HepG2 (cell line): ENCODE results near the gene HYCC1. TPM values are rescaled to one million over a fixed set of nuclear protein-coding genes. Genes with fewer than 3 reads are reported as not detected.

Experiments
- ATAC-seq: fragments of 200-7000 bp; cut with Tn5 transposase; 3 replicates; pipeline ENCODE4 v1.9.1; 2020; ENCODE audit warnings: mild to moderate bottlenecking, moderate library complexity
- BruUV-seq: library from RNA; stranded (reverse); fragments of 400-500 nt; replicated peaks from 2 replicates; lab custom pipeline; 2021; lab: Mats Ljungman, UMichigan
- CTCF ChIA-PET: fragments of 300-600 bp; formaldehyde crosslinking; extraction: SDS; loops from one replicate; lab custom pipeline; 2021; ENCODE audit warnings: low total read pairs, inconsistent platforms, low intra/inter-chr PET ratio; lab: Yijun Ruan, JAX
- POLR2A ChIA-PET: fragments of 350-600 bp; sonication (Branson Sonifier 250); formaldehyde crosslinking; loops from one replicate; lab custom pipeline; 2020; ENCODE audit warnings: antibody characterized with exemption, inconsistent platforms; lab: Yijun Ruan, JAX
- DNase-seq: peaks from one replicate; pipeline ENCODE4 v3.0.0-alpha.2; 2015; ENCODE audit warnings: low spot score
- FAIRE-seq: peaks from 3 replicates; lab custom pipeline; 2011; peaks lifted over from hg19 to GRCh38; lab: Jason Lieb, UNC
- H2AFZ ChIP-seq: one replicate; pipeline ENCODE4 v1.6.1; 2011; ENCODE audit warnings: low read length, inconsistent platforms
- H3K27ac ChIP-seq: fragments of 300-600 bp; 3 replicates; pipeline ENCODE4 v1.8.0; 2011; ENCODE audit warnings: mixed run types, mild to moderate bottlenecking, mixed read lengths, low read length, inconsistent platforms; ENCODE audit not compliant: insufficient read depth; ENCODE audit errors: extremely low read length
- H3K27me3 ChIP-seq, 2 experiments: fragments of 200-600 bp in 1 of 2; 2 replicates in 1 of 2; 3 replicates in 1 of 2; pipeline versions ENCODE4 v1.6.0 to v1.8.0; 2011; ENCODE audit warnings: low read length in 2 of 2, mild to moderate bottlenecking in 2 of 2, moderate library complexity in 2 of 2, inconsistent platforms in 1 of 2; ENCODE audit not compliant: insufficient read depth in 2 of 2, control insufficient read depth in 1 of 2
- H3K36me3 ChIP-seq, 2 experiments: fragments of 200-600 bp in 1 of 2; replicated peaks in 1 of 2; 2 replicates in 1 of 2; 3 replicates in 1 of 2; pipeline versions ENCODE4 v1.5.1 to v1.8.0; 2011; ENCODE audit warnings: low read length in 2 of 2, inconsistent platforms in 1 of 2; ENCODE audit not compliant: insufficient read depth in 2 of 2, control insufficient read depth in 1 of 2
- H3K4me1 ChIP-seq: 2 replicates; pipeline ENCODE4 v1.5.1; 2012; ENCODE audit warnings: low read length, inconsistent platforms; ENCODE audit not compliant: insufficient read depth
- H3K4me2 ChIP-seq: 2 replicates; pipeline ENCODE4 v1.6.0; 2011; ENCODE audit warnings: low read depth, low read length, inconsistent platforms
- H3K4me3 ChIP-seq, 3 experiments: fragments of 200-600 bp in 1 of 3; sonication (generic), shearing (Covaris generic) in 1 of 3; replicated peaks in 1 of 3; 2 replicates each; pipeline ENCODE4 v1.5.1; 2011 to 2016; ENCODE audit warnings: low read length in 3 of 3, inconsistent platforms in 2 of 3, low read depth in 2 of 3, mild to moderate bottlenecking in 2 of 3, control low read depth in 1 of 3, mixed read lengths in 1 of 3; ENCODE audit not compliant: insufficient read depth in 1 of 3
- H3K79me2 ChIP-seq: one replicate; pipeline ENCODE4 v1.6.1; 2011; ENCODE audit warnings: low read length, inconsistent platforms; ENCODE audit not compliant: insufficient read depth
- H3K9ac ChIP-seq: 2 replicates; pipeline ENCODE4 v1.6.0; 2011; ENCODE audit warnings: mild to moderate bottlenecking, low read depth, low read length, inconsistent platforms; ENCODE audit not compliant: insufficient read depth
- H3K9me3 ChIP-seq: 2 replicates; pipeline ENCODE4 v1.5.1; 2012; ENCODE audit warnings: mild to moderate bottlenecking, low read length
- H4K20me1 ChIP-seq: 2 replicates; pipeline ENCODE4 v1.6.0; 2011; ENCODE audit warnings: inconsistent platforms, mild to moderate bottlenecking, low read length, moderate library complexity; ENCODE audit not compliant: insufficient read depth
- ATF2 ChIP-seq: sonication (generic); formaldehyde crosslinking; IDR thresholded peaks from 2 replicates; pipeline ENCODE4 v1.4.0; 2020; ENCODE audit warnings: missing genetic modification reagents
- ATM ChIP-seq: fragments of 450-650 bp; IDR thresholded peaks from 2 replicates; pipeline ENCODE4 v1.7.1; 2017; ENCODE audit warnings: mild to moderate bottlenecking, borderline replicate concordance
- CREB1 ChIP-seq, 2 experiments: fragments of 450-650 bp in 1 of 2; IDR thresholded peaks; 2 replicates each; pipeline ENCODE4 v1.6.1; 2016 to 2017; ENCODE audit warnings: control low read depth in 1 of 2, mild to moderate bottlenecking in 1 of 2, missing compliant biosample characterization in 1 of 2, missing genetic modification characterization in 1 of 2
- EZH2 ChIP-seq: conservative IDR thresholded peaks from 2 replicates; pipeline ENCODE4 v1.6.1; 2012; ENCODE audit warnings: mild to moderate bottlenecking, low read depth, low read length, moderate library complexity
- FIP1L1 ChIP-seq: fragments of 200-400 bp; formaldehyde crosslinking; IDR thresholded peaks from 2 replicates; pipeline ENCODE4 v1.6.1; 2018; ENCODE audit warnings: low read depth, mild to moderate bottlenecking, low read length, moderate library complexity, borderline replicate concordance; ENCODE audit not compliant: insufficient read depth
- GATAD2A ChIP-seq: IDR thresholded peaks from 2 replicates; pipeline ENCODE4 v1.6.1; 2016
- NAIF1 ChIP-seq: sonication (generic); formaldehyde crosslinking; IDR thresholded peaks from 2 replicates; pipeline ENCODE4 v1.5.0; 2020; ENCODE audit warnings: mild to moderate bottlenecking, missing genetic modification reagents, borderline replicate concordance
- NR0B2 ChIP-seq: sonication (generic); formaldehyde crosslinking; IDR thresholded peaks from 2 replicates; pipeline ENCODE4 v1.4.0; 2020; ENCODE audit warnings: mild to moderate bottlenecking, missing genetic modification reagents
- PHF20 ChIP-seq: sonication (generic); formaldehyde crosslinking; IDR thresholded peaks from 2 replicates; pipeline ENCODE4 v1.5.0; 2020; ENCODE audit warnings: mild to moderate bottlenecking, missing genetic modification reagents
- PHF5A ChIP-seq: IDR thresholded peaks from one replicate; pipeline ENCODE4 v1.6.1; 2018; ENCODE audit warnings: low read depth, missing genetic modification reagents; ENCODE audit not compliant: unreplicated experiment
- PTBP1 ChIP-seq: fragments of 200-400 bp; formaldehyde crosslinking; IDR thresholded peaks from 2 replicates; pipeline ENCODE4 v1.6.1; 2018; ENCODE audit warnings: low read length, low read depth; ENCODE audit not compliant: poor library complexity, severe bottlenecking
- SP1 ChIP-seq, 2 experiments: fragments of 450-650 bp in 1 of 2; sonication (generic) in 1 of 2; formaldehyde crosslinking in 1 of 2; IDR thresholded peaks; 2 replicates each; pipeline versions ENCODE4 v1.4.0 to v1.6.1; 2016 to 2020; ENCODE audit warnings: missing genetic modification reagents in 1 of 2
- SP140L ChIP-seq: sonication (generic); formaldehyde crosslinking; IDR thresholded peaks from 2 replicates; pipeline ENCODE4 v1.4.0; 2020; ENCODE audit warnings: missing genetic modification reagents, borderline replicate concordance
- TCF7L2 ChIP-seq: IDR thresholded peaks from 2 replicates; pipeline ENCODE4 v1.6.1; 2011; ENCODE audit warnings: mild to moderate bottlenecking, low read depth, low read length, moderate library complexity
- ZNF350 ChIP-seq: sonication (generic); formaldehyde crosslinking; IDR thresholded peaks from 2 replicates; pipeline ENCODE4 v1.4.0; 2020; ENCODE audit warnings: mild to moderate bottlenecking, low read depth, missing genetic modification reagents, borderline replicate concordance
- ZNF432 ChIP-seq: sonication (generic); formaldehyde crosslinking; IDR thresholded peaks from 2 replicates; pipeline ENCODE4 v1.5.0; 2020; ENCODE audit warnings: missing genetic modification reagents, mild to moderate bottlenecking, borderline replicate concordance
- ZSCAN20 ChIP-seq: sonication (generic); formaldehyde crosslinking; IDR thresholded peaks from 2 replicates; pipeline ENCODE4 v1.4.0; 2020; ENCODE audit warnings: missing genetic modification reagents, mild to moderate bottlenecking, borderline replicate concordance
- WGBS: methylation state at CpG from one replicate; pipeline ENCODE4 v1.1.6; 2017; ENCODE audit warnings: low lambda C conversion rate; 5-methylcytosine and 5-hydroxymethylcytosine counted together
- in situ Hi-C: cut with HindIII; loops from 2 replicates; pipeline ENCODE4 v1.10.0; 2017; ENCODE audit warnings: low pct_unique_long_range_greater_than_20kb; ENCODE audit not compliant: extremely low pct_ligation_motif_present
- intact Hi-C: fragments of 100-400 bp; cut with micrococcal nuclease; formaldehyde crosslinking; loops from one replicate; pipeline ENCODE4 v1.10.0; 2022; ENCODE audit not compliant: unreplicated experiment
- polyA plus RNA-seq, 8 experiments: library from polyadenylated mRNA; depleted of rRNA in 3 of 8; stranded (reverse) in 7 of 8; unstranded in 1 of 8; fragments of >200 nt; fragmentation: Illumina TruSeq in 4 of 8; extraction: Trizol in 4 of 8; gene quantifications; 2 replicates each; pipeline versions ENCODE4 v1.2.1 to v1.2.3, GENCODE V29; 2011 to 2016; ENCODE audit warnings: low read depth in 4 of 8, missing spikeins in 1 of 8, mixed read lengths in 1 of 8; ENCODE audit not compliant: insufficient read depth in 1 of 8
- total RNA-seq, 5 experiments: library from RNA; depleted of rRNA; stranded (reverse); fragments of >200 nt; fragmentation: Illumina TruSeq; extraction: Trizol; gene quantifications; 2 replicates each; pipeline ENCODE4 v1.2.3, GENCODE V29; 2016; ENCODE audit warnings: low read depth in 1 of 5

The HYCC1 gene
- total and polyA plus RNA-seq, 2 of the 13 experiments (the other 11 are each of a cell fraction or from before 2014, with no cell fraction given), result 9.5 to 41.8 TPM

GRCh38 chr7:23044581-23044980 is 30.7 kb upstream of the HYCC1 start:
- intact Hi-C loops, result no loop called here
- TF ChIP-seq ATF2 (CRISPR knock-in tag) (no peak), ZNF350 (CRISPR knock-in tag) (no peak)
- Histone ChIP-seq H3K4me2 (no peak overlapping the region), H3K9me3 (no peaks in the 10 kb centered on the region), H2AFZ (no peak overlapping the region), H3K27ac (no peak overlapping the region), H3K4me3 (no peak overlapping the region), H3K4me1 (no peaks in the 10 kb centered on the region), H3K36me3 (no peaks in the 10 kb centered on the region), H4K20me1 (no peaks in the 10 kb centered on the region), H3K79me2 (no peaks in the 10 kb centered on the region), H3K27me3 (peaks cover 0 to 1% of the 10 kb centered on the region in 2 experiments; a peak in 1 of 5 replicates), H3K9ac (no peak overlapping the region)
- ATAC-seq, result no peak
- DNase-seq, result no peak
- 40% methylated on average over 3 of the region's 3 CpGs for WGBS
- FAIRE-seq, result no peak
- CTCF ChIA-PET, result no interaction called here
- POLR2A ChIA-PET, result no interaction called here
- in situ Hi-C loops, result no loop called here
- no TSS peak for BruUV-seq

- Histone ChIP-seq H3K9ac (no peak overlapping the region), H3K4me2 (no peak overlapping the region), H3K27me3 (peaks cover 0 to 1% of the 10 kb centered on the region in 2 experiments; a peak in 1 of 5 replicates), H3K9me3 (no peaks in the 10 kb centered on the region), H3K79me2 (no peaks in the 10 kb centered on the region), H3K4me3 (no peak overlapping the region), H4K20me1 (no peaks in the 10 kb centered on the region), H3K27ac (no peak overlapping the region), H2AFZ (no peak overlapping the region), H3K4me1 (no peaks in the 10 kb centered on the region), H3K36me3 (no peaks in the 10 kb centered on the region)
- in situ Hi-C loops, result no loop called here
- no peak for DNase-seq
- intact Hi-C loops, result no loop called here
- ATAC-seq, result no peak
- BruUV-seq, result no TSS peak
- no peak for FAIRE-seq
- CTCF ChIA-PET, result no interaction called here
- 35% methylated on average over 2 of the region's 2 CpGs for WGBS
- POLR2A ChIA-PET, result no interaction called here
- TF ChIP-seq PHF20 (CRISPR knock-in tag) (no peak), SP1 (IDR thresholded peaks at IDR 0.05) (no peak), SP1 (CRISPR knock-in tag; IDR thresholded peaks at IDR 0.05) (no peak), GATAD2A (no peak), NAIF1 (CRISPR knock-in tag) (no peak), ATM (no peak), NR0B2 (no peak), CREB1 (IDR thresholded peaks at IDR 0.05) (no peak), CREB1 (CRISPR knock-in tag; IDR thresholded peaks at IDR 0.05) (no peak), ZSCAN20 (CRISPR knock-in tag) (no peak), SP140L (CRISPR knock-in tag) (no peak), PTBP1 (no peak), PHF5A (no peak), TCF7L2 (no peak), EZH2 (no peak), FIP1L1 (no peak), ZNF432 (CRISPR knock-in tag) (no peak)
These were observed 29.5 kb upstream of the HYCC1 start for GRCh38 chr7:23043441-23043840.
